Sigmoid colon (tissue), 7 donors: ENCODE measurements around the gene TENM4. TPM values are rescaled to one million over a fixed set of nuclear protein-coding genes. Genes with fewer than 3 reads are reported as not detected.

Source experiments
- DNase-seq: peaks from one replicate; pipeline ENCODE4 v3.0.0-alpha.2; 2019
- H3K27ac ChIP-seq, 4 donors: fragments of 200-600 bp; sonication (generic); one replicate each; pipeline ENCODE4 v1.5.1; 2016 to 2019; ENCODE audit warnings: mild to moderate bottlenecking in 1 of 4
- H3K27me3 ChIP-seq, 3 donors: fragments of 200-600 bp; sonication (generic); one replicate each; pipeline ENCODE4 v1.5.1; 2019; ENCODE audit warnings: mild to moderate bottlenecking in 1 of 3
- H3K36me3 ChIP-seq, 4 donors: fragments of 200-600 bp; sonication (generic); one replicate each; pipeline ENCODE4 v1.5.1; 2016 to 2019
- H3K4me1 ChIP-seq, 4 donors: fragments of 200-600 bp; sonication (generic); one replicate each; pipeline ENCODE4 v1.5.1; 2017 to 2019
- H3K4me3 ChIP-seq, 4 donors: fragments of 200-600 bp; sonication (generic); one replicate each; pipeline ENCODE4 v1.5.1; 2017 to 2019; ENCODE audit warnings: mild to moderate bottlenecking in 2 of 4, moderate library complexity in 1 of 4
- H3K9me3 ChIP-seq, 4 donors: fragments of 200-600 bp in 3 of 4; sonication (generic) in 3 of 4; one replicate each; pipeline versions ENCODE4 v1.5.1 to v1.6.1; 2013 to 2019
- CTCF ChIP-seq, 4 experiments: fragments of 450-650 bp in 3 of 4; fragments of 200-600 bp in 1 of 4; IDR thresholded peaks; one replicate each; pipeline ENCODE4 v1.5.1; 2016 to 2019; ENCODE audit warnings: antibody characterized with exemption in 4 of 4, mild to moderate bottlenecking in 3 of 4, moderate library complexity in 2 of 4
- EP300 ChIP-seq, 4 donors: sonication (generic); formaldehyde crosslinking; IDR thresholded peaks; one replicate each; pipeline ENCODE4 v1.6.1; 2017; ENCODE audit warnings: antibody characterized with exemption in 4 of 4
- POLR2A ChIP-seq, 2 donors: fragments of 450-650 bp; IDR thresholded peaks; one replicate each; pipeline ENCODE4 v1.6.1; 2016; ENCODE audit warnings: antibody characterized with exemption in 2 of 2, mild to moderate bottlenecking in 2 of 2, moderate library complexity in 2 of 2
- POLR2AphosphoS5 ChIP-seq, 4 donors: sonication (generic); formaldehyde crosslinking; IDR thresholded peaks; one replicate each; pipeline ENCODE4 v1.6.1; 2017; ENCODE audit warnings: antibody characterized with exemption in 4 of 4
- WGBS, 2 donors: extraction: QIAGEN DNeasy Blood & Tissue Kit; methylation state at CpG; one replicate each; pipeline ENCODE4 v1.1.7; 2013; 5-methylcytosine and 5-hydroxymethylcytosine counted together
- intact Hi-C: fragments of 100-400 bp; cut with DNase I; formaldehyde crosslinking; loops from one replicate; pipeline ENCODE4 v1.15.1; 2023
- polyA plus RNA-seq, 3 donors: library from polyadenylated mRNA; stranded (reverse); fragments of 200-250 nt; gene quantifications; one replicate each; pipeline ENCODE4 v1.2.3, GENCODE V29; 2013
- total RNA-seq, 4 donors: library from RNA; depleted of rRNA; stranded (reverse); fragments of >200 nt; gene quantifications; one replicate each; pipeline ENCODE4 v1.1.0, GENCODE V29; 2016
- donor health status: healthy with polysubstance abuse.
- donor health status: Bipolar disorder and iron deficiency.
- donor health status: healthy.

Gene TENM4
- total and polyA plus RNA-seq, 7 donors, result 0.23 to 14.6 (median 1.9) TPM; not detected in 1

GRCh38 chr11:79427611-79428327, 13.1 kb downstream of the TENM4 start:
- H3K4me3 ChIP-seq, result no peak overlapping the region
- H3K27me3 ChIP-seq, result peaks cover 0 to 24% (median 3%) of the 10 kb centered on the region in 3 donors
- H3K9me3 ChIP-seq, result no peaks in the 10 kb centered on the region
- no peak overlapping the region for H3K27ac ChIP-seq
- TF ChIP-seq EP300 (IDR thresholded peaks at IDR 0.05) (no peak), CTCF (IDR thresholded peaks at IDR 0.05) (no peak)
- no peaks in the 10 kb centered on the region for H3K4me1 ChIP-seq
- 72 to 85% methylated on average over 5 of the region's 5 CpGs for WGBS, 2 donors
- no peaks in the 10 kb centered on the region for H3K36me3 ChIP-seq
- intact Hi-C loops, result no loop called here
- DNase-seq, result no peak

GRCh38 chr11:79427126-79427525, 13.7 kb downstream of the TENM4 start:
- no peak for DNase-seq
- no peaks in the 10 kb centered on the region for H3K9me3 ChIP-seq
- 95 to 97% methylated on average over 4 of the region's 4 CpGs for WGBS, 2 donors
- intact Hi-C loops, result no loop called here
- no peaks in the 10 kb centered on the region for H3K4me1 ChIP-seq
- peaks cover 0 to 18% (median 0%) of the 10 kb centered on the region in 3 donors for H3K27me3 ChIP-seq
- no peak overlapping the region for H3K4me3 ChIP-seq
- no peak overlapping the region for H3K27ac ChIP-seq
- no peaks in the 10 kb centered on the region for H3K36me3 ChIP-seq
- no peak for TF ChIP-seq CTCF (IDR thresholded peaks at IDR 0.05)

- no peak for DNase-seq
- no peak overlapping the region for H3K27ac ChIP-seq
- 82 to 86% methylated on average over 2 of the region's 2 CpGs for WGBS, 2 donors
- H3K9me3 ChIP-seq, result no peaks in the 10 kb centered on the region
- H3K4me3 ChIP-seq, result no peak overlapping the region
- no peaks in the 10 kb centered on the region for H3K36me3 ChIP-seq
- peaks cover 0 to 4% (median 0%) of the 10 kb centered on the region in 3 donors for H3K27me3 ChIP-seq
- intact Hi-C loops, result no loop called here
- TF ChIP-seq CTCF (IDR thresholded peaks at IDR 0.05) (no peak), POLR2AphosphoS5 (IDR thresholded peaks at IDR 0.05) (no peak), POLR2A (IDR thresholded peaks at IDR 0.05) (no peak), EP300 (IDR thresholded peaks at IDR 0.05) (no peak)
- H3K4me1 ChIP-seq, result no peaks in the 10 kb centered on the region
Observed at GRCh38 chr11:79425463-79425862, 15.4 kb downstream of the TENM4 start.

GRCh38 chr11:79423736-79424135, 17.1 kb downstream of the TENM4 start:
- no peaks in the 10 kb centered on the region for H3K36me3 ChIP-seq
- TF ChIP-seq EP300 (IDR thresholded peaks at IDR 0.05), result no peak
- no peak for TF ChIP-seq POLR2AphosphoS5 (IDR thresholded peaks at IDR 0.05)
- no peak for TF ChIP-seq CTCF (IDR thresholded peaks at IDR 0.05)
- no peak for TF ChIP-seq POLR2A (IDR thresholded peaks at IDR 0.05)
- no peaks in the 10 kb centered on the region for H3K4me1 ChIP-seq
- no peaks in the 10 kb centered on the region for H3K27me3 ChIP-seq
- H3K27ac ChIP-seq, result no peak overlapping the region
- intact Hi-C loops, result no loop called here
- no peaks in the 10 kb centered on the region for H3K9me3 ChIP-seq
- WGBS, 2 donors, result 73% methylated on average over 3 of the region's 3 CpGs
- DNase-seq, result no peak
- H3K4me3 ChIP-seq, result no peak overlapping the region

GRCh38 chr11:79422866-79423265, 18.0 kb downstream of the TENM4 start:
- WGBS, 2 donors, result 93 to 94% methylated on average over 2 of the region's 2 CpGs
- H3K4me1 ChIP-seq, result no peaks in the 10 kb centered on the region
- intact Hi-C loops, result no loop called here
- H3K4me3 ChIP-seq, result no peak overlapping the region
- no peaks in the 10 kb centered on the region for H3K27me3 ChIP-seq
- no peak for DNase-seq
- H3K36me3 ChIP-seq, result no peaks in the 10 kb centered on the region
- no peak overlapping the region for H3K27ac ChIP-seq
- H3K9me3 ChIP-seq, result no peaks in the 10 kb centered on the region
- TF ChIP-seq EP300 (IDR thresholded peaks at IDR 0.05) (no peak), CTCF (IDR thresholded peaks at IDR 0.05) (no peak), POLR2AphosphoS5 (IDR thresholded peaks at IDR 0.05) (no peak), POLR2A (IDR thresholded peaks at IDR 0.05) (no peak)
